HepG2 (cell line): Measurements from ENCODE around the gene PRKD2. TPM values are rescaled to one million over a fixed set of nuclear protein-coding genes. Genes with fewer than 3 reads are reported as not detected.

Experiments
- ATF6 ChIP-seq: sonication (generic); formaldehyde crosslinking; conservative IDR thresholded peaks from 2 replicates; pipeline ENCODE4 v1.4.0; 2020; ENCODE audit warnings: missing genetic modification reagents
- CBFB ChIP-seq: sonication (generic); formaldehyde crosslinking; IDR thresholded peaks from 2 replicates; pipeline ENCODE4 v1.4.0; 2020; ENCODE audit warnings: missing genetic modification reagents
- E2F1 ChIP-seq: sonication (generic); formaldehyde crosslinking; IDR thresholded peaks from 2 replicates; pipeline ENCODE4 v1.5.0; 2020; ENCODE audit warnings: missing genetic modification reagents
- GPBP1L1 ChIP-seq: sonication (generic); formaldehyde crosslinking; IDR thresholded peaks from 2 replicates; pipeline ENCODE4 v1.5.0; 2020; ENCODE audit warnings: mild to moderate bottlenecking, missing genetic modification reagents
- HINFP ChIP-seq: sonication (generic); formaldehyde crosslinking; IDR thresholded peaks from 2 replicates; pipeline ENCODE4 v1.4.0; 2020; ENCODE audit warnings: low read depth, mild to moderate bottlenecking, missing genetic modification reagents
- HNRNPK ChIP-seq: fragments of 200-400 bp; formaldehyde crosslinking; IDR thresholded peaks from 2 replicates; pipeline ENCODE4 v1.6.1; 2018; ENCODE audit warnings: low read length, low read depth, moderate library complexity, mild to moderate bottlenecking; ENCODE audit not compliant: poor library complexity, severe bottlenecking
- MED1 ChIP-seq: sonication (generic); formaldehyde crosslinking; IDR thresholded peaks from 2 replicates; pipeline ENCODE4 v1.4.0; 2020; ENCODE audit warnings: missing genetic modification reagents
- ONECUT2 ChIP-seq: sonication (generic); formaldehyde crosslinking; IDR thresholded peaks from 2 replicates; pipeline ENCODE4 v1.4.0; 2020; ENCODE audit warnings: missing genetic modification reagents
- SP5 ChIP-seq: IDR thresholded peaks from 2 replicates; pipeline ENCODE4 v1.6.1; 2016; ENCODE audit warnings: low read depth, borderline replicate concordance
- ZBTB1 ChIP-seq: sonication (generic); formaldehyde crosslinking; IDR thresholded peaks from 2 replicates; pipeline ENCODE4 v1.4.0; 2020; ENCODE audit warnings: missing genetic modification reagents, borderline replicate concordance
- ZMYM2 ChIP-seq: sonication (generic); formaldehyde crosslinking; IDR thresholded peaks from 2 replicates; pipeline ENCODE4 v1.8.0; 2022; ENCODE audit warnings: mild to moderate bottlenecking, missing genetic modification reagents
- ZNF597 ChIP-seq: sonication (generic); formaldehyde crosslinking; IDR thresholded peaks from 2 replicates; pipeline ENCODE4 v1.5.0; 2020; ENCODE audit warnings: missing genetic modification reagents
- ZNF687 ChIP-seq: sonication (generic); formaldehyde crosslinking; IDR thresholded peaks from 2 replicates; pipeline ENCODE4 v1.5.1; 2020; ENCODE audit warnings: mild to moderate bottlenecking, missing genetic modification reagents, moderate library complexity
- ZNF878 ChIP-seq: sonication (generic); formaldehyde crosslinking; IDR thresholded peaks from 2 replicates; pipeline ENCODE4 v1.8.1; 2023; ENCODE audit warnings: mild to moderate bottlenecking, missing genetic modification reagents, moderate library complexity
- polyA plus RNA-seq, 8 experiments: library from polyadenylated mRNA; depleted of rRNA in 3 of 8; stranded (reverse) in 7 of 8; unstranded in 1 of 8; fragments of >200 nt; fragmentation: Illumina TruSeq in 4 of 8; extraction: Trizol in 4 of 8; gene quantifications; 2 replicates each; pipeline versions ENCODE4 v1.2.1 to v1.2.3, GENCODE V29; 2011 to 2016; ENCODE audit warnings: low read depth in 4 of 8, missing spikeins in 1 of 8, mixed read lengths in 1 of 8; ENCODE audit not compliant: insufficient read depth in 1 of 8
- total RNA-seq, 5 experiments: library from RNA; depleted of rRNA; stranded (reverse); fragments of >200 nt; fragmentation: Illumina TruSeq; extraction: Trizol; gene quantifications; 2 replicates each; pipeline ENCODE4 v1.2.3, GENCODE V29; 2016; ENCODE audit warnings: low read depth in 1 of 5

Gene PRKD2
- total and polyA plus RNA-seq, 2 of the 13 experiments (the other 11 are each of a cell fraction or from before 2014, with no cell fraction given) = 6.7 to 7.3 TPM

GRCh38 chr19:46661020-46661731 lies 55.7 kb downstream of the PRKD2 start, which contains the start of gene DACT3 (continued):
- no peak for TF ChIP-seq HINFP (CRISPR knock-in tag)
- no peak for TF ChIP-seq ZMYM2
- TF ChIP-seq MED1 (CRISPR knock-in tag) = peak; percentile 25; the same call in 1 of the 2 replicates
- TF ChIP-seq HNRNPK = no peak
- TF ChIP-seq ATF6 = no peak
- peak; percentile 22; the same call in 1 of the 2 replicates for TF ChIP-seq ZNF687 (CRISPR knock-in tag)
- TF ChIP-seq SP5 (CRISPR knock-in tag) = peak; percentile 51; the same call in 1 of the 2 replicates
- TF ChIP-seq ONECUT2 (CRISPR knock-in tag) = no peak
- no peak for TF ChIP-seq E2F1 (CRISPR knock-in tag)
- TF ChIP-seq ZBTB1 (CRISPR knock-in tag) = no peak
- no peak for TF ChIP-seq ZNF878 (CRISPR knock-in tag)
- TF ChIP-seq ZNF597 = no peak
- no peak for TF ChIP-seq GPBP1L1
- TF ChIP-seq CBFB (CRISPR knock-in tag) = no peak
